HL-60 (cell line): Measurements from ENCODE around the gene TEX29.

Experiments
- DNase-seq, 2 experiments: peaks; one replicate each; pipeline ENCODE4 v3.0.0-alpha.2; 2010 to 2020; ENCODE audit warnings: low read depth in 1 of 2, low spot score in 1 of 2
- H3K27ac ChIP-seq: fragments of 250-450 bp; sonication (Bioruptor Pico); replicated peaks from 2 replicates; pipeline ENCODE4 v1.5.1; 2020; ENCODE audit warnings: mild to moderate bottlenecking, moderate library complexity
- H3K27me3 ChIP-seq: fragments of 250-450 bp; sonication (Bioruptor Pico); 2 replicates; pipeline ENCODE4 v1.5.1; 2021; ENCODE audit warnings: mild to moderate bottlenecking, moderate library complexity; ENCODE audit not compliant: insufficient read depth, poor library complexity, severe bottlenecking
- H3K4me3 ChIP-seq: replicated peaks from 2 replicates; pipeline ENCODE4 v1.5.1; 2011; ENCODE audit warnings: mild to moderate bottlenecking, control low read depth, low read length; ENCODE audit not compliant: insufficient read depth
- CTCF ChIP-seq: IDR thresholded peaks from one replicate; pipeline ENCODE4 v1.5.1; 2011; ENCODE audit warnings: low read length, control low read depth, inconsistent platforms; ENCODE audit not compliant: insufficient read depth
- GABPA ChIP-seq: IDR thresholded peaks from 2 replicates; pipeline ENCODE4 v1.6.1; 2012; ENCODE audit warnings: low read depth
- POLR2AphosphoS5 ChIP-seq: IDR thresholded peaks from 2 replicates; pipeline ENCODE4 v1.6.1; 2012; ENCODE audit warnings: low read depth
- REST ChIP-seq: IDR thresholded peaks from 2 replicates; pipeline ENCODE4 v1.6.1; 2012; ENCODE audit warnings: low read depth; ENCODE audit not compliant: insufficient replicate concordance
- SPI1 ChIP-seq: IDR thresholded peaks from 2 replicates; pipeline ENCODE4 v1.6.1; 2012; ENCODE audit warnings: low read depth, mild to moderate bottlenecking, borderline replicate concordance

Gene TEX29

GRCh38 chr13:111341886-111342285 is 21.4 kb downstream of the TEX29 start:
- no peak overlapping the region for H3K4me3 ChIP-seq
- no peak for DNase-seq
- no peak for TF ChIP-seq GABPA
- no peaks in the 10 kb centered on the region for H3K27me3 ChIP-seq
- no peak overlapping the region for H3K27ac ChIP-seq

GRCh38 chr13:111342721-111343120 is 22.3 kb downstream of the TEX29 start:
- Histone ChIP-seq H3K4me3 (no peak overlapping the region), H3K27ac (no peak overlapping the region), H3K27me3 (no peaks in the 10 kb centered on the region)
- DNase-seq, result no peak
- TF ChIP-seq POLR2AphosphoS5 (no peak), REST (no peak), CTCF (no peak), SPI1 (no peak), GABPA (no peak)

GRCh38 chr13:111343186-111343805 is 22.9 kb downstream of the TEX29 start:
- Histone ChIP-seq H3K27me3 (no peaks in the 10 kb centered on the region), H3K4me3 (no peak overlapping the region), H3K27ac (no peak overlapping the region)
- DNase-seq, result no peak
- no peak for TF ChIP-seq POLR2AphosphoS5
- no peak for TF ChIP-seq CTCF

GRCh38 chr13:111344471-111345191 is 24.2 kb downstream of the TEX29 start:
- Histone ChIP-seq H3K27ac (no peak overlapping the region), H3K27me3 (no peaks in the 10 kb centered on the region), H3K4me3 (no peak overlapping the region)
- TF ChIP-seq CTCF (no peak), GABPA (no peak), REST (no peak), SPI1 (no peak), POLR2AphosphoS5 (no peak)
- no peak for DNase-seq
